Fibroblast of mammary gland (primary cell): ENCODE measurements around the gene FOXP4.
"Not testable (repeated sequence)": the region's sequence is repeated elsewhere in the genome, so short reads cannot be mapped to it uniquely, and the experiment has no call there.

Source experiments
- DNase-seq: peaks from one replicate; pipeline ENCODE4 v3.0.0-alpha.2; 2010; ENCODE audit warnings: low read depth
- H3K4me3 ChIP-seq: 2 replicates; pipeline ENCODE4 v1.5.1; 2011; ENCODE audit warnings: low read depth, mild to moderate bottlenecking, low read length, moderate library complexity; ENCODE audit not compliant: control insufficient read depth
- TF ChIP-seq, protein P1 (sequence below): conservative IDR thresholded peaks from 2 replicates; pipeline ENCODE4 v1.5.1; 2011; ENCODE audit warnings: low read depth, low read length, inconsistent platforms; ENCODE audit not compliant: control insufficient read depth, insufficient read depth

FOXP4 gene

DNA sequence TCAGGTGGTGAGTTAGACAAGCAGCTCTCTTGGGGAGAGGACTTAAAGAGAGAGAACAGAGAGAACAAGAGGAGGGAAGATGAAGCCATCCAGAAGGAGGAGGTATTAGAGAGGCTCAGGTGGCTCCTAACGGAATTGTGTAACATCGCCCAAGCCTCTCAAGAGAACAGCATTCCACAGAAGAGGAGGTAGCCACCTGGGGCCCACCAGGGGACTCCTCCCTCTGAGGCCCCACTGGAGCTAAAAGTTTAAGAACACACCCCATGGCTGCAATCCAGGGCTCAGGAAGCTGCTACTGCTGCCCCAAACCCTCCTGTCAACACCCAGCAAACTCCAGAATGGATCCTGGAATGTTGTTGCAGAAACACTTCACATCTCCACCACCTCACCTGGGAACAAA is 68.5 kb downstream of the FOXP4 start:
- TF ChIP-seq, protein P1, sequence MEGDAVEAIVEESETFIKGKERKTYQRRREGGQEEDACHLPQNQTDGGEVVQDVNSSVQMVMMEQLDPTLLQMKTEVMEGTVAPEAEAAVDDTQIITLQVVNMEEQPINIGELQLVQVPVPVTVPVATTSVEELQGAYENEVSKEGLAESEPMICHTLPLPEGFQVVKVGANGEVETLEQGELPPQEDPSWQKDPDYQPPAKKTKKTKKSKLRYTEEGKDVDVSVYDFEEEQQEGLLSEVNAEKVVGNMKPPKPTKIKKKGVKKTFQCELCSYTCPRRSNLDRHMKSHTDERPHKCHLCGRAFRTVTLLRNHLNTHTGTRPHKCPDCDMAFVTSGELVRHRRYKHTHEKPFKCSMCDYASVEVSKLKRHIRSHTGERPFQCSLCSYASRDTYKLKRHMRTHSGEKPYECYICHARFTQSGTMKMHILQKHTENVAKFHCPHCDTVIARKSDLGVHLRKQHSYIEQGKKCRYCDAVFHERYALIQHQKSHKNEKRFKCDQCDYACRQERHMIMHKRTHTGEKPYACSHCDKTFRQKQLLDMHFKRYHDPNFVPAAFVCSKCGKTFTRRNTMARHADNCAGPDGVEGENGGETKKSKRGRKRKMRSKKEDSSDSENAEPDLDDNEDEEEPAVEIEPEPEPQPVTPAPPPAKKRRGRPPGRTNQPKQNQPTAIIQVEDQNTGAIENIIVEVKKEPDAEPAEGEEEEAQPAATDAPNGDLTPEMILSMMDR: no peak
- no peak for DNase-seq
- no peak overlapping the region for H3K4me3 ChIP-seq

DNA sequence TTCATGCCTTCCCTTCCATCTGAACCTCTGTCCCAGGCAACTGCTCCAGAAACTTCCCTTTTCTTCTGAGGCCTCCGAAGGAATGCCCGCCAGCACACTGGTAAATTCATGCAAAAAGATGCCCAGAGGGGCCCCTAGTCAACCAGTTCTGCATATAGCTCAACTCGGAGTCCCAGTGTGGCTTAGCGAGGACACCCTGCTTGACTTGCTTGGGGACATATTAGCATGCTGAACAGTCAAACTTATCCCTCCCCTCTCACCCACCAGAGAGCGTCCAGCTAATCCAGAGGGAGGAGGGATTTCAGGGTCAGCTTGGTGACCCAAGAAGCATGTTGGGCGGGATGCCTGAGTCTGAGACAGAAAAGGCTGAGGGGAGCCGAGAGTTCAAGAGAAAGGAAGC is 69.1 kb downstream of the FOXP4 start:
- no peak overlapping the region for H3K4me3 ChIP-seq
- DNase-seq: no peak
- TF ChIP-seq, protein P1: no peak

DNA sequence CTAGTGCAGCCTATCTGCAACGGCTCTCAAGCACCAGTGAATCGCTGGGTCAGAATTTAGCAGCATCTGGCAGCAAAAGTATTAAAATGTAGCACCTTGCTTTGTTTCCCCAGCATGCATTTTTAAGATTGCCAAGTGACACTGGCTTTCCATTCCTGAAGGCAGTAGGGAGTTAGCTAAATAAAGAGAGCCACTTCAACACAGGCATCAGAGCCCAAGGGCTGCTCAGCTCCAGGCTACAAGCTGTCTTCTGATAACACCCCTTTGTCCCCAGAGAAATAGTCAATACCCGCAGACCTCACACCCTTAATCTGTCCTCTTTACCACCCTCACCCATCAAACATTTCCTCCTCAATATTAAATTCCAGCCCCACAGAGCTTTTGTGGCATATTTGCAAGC is 72.4 kb downstream of the FOXP4 start:
- DNase-seq: no peak
- H3K4me3 ChIP-seq: no peak overlapping the region
- TF ChIP-seq, protein P1: no peak

DNA sequence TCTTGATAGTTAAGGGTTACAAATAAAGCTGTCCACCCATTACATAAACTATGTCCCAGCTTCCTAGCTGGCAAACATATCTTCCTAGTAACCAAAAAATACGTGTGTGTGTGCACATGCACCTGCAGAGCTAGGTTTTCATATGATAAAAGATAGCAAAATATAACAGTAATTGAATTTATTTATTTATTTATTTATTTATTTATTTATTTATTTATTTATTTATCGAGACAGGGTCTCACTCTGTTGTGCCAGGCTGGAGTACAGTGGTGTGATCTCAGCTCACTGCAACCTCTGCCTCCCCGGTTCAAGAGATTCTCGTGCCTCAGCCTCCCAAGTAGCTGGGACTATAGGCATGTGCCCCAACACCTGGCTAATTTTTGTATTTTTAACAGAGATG is 73.0 kb downstream of the FOXP4 start:
- not testable (repeated sequence) for DNase-seq, H3K4me3 ChIP-seq

DNA sequence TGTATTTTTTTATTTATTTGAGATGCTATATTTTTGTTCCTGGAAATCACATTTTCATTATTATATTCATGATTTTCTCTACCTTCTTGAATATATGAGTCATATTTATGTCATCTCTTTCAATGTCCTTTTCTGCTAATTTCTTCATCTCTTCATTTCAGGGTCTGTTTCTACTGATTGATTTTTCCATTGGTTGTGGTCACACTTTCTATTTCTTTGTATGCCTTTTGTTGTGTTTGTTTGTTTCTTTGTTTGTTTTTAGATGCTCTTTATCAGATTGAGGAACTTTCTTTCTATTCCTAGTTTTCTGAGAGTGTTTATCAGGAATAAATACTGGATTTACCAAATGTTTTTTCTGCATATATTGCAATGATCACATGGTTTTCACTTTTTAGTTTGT is 75.2 kb downstream of the FOXP4 start:
- TF ChIP-seq, protein P1: no peak
- no peak for DNase-seq
- H3K4me3 ChIP-seq: no peak overlapping the region

DNA sequence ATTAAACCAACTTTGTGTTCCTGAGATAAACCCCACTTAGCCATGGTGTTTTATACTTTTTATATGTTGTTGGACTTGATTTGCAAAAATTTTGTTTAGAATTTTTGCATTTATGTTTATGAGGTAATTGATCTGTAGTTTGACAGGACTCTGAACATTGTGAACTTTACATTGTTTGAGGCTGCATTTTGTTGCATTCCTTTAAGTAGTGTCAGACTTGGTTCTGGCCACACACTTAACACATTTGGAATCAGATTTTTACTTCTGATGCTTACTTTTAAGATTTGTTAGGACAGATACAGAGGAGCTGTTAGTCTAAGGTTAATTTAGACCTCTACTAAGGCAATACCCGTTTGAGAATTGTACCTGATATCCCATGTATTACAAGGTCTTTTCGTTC is 75.6 kb downstream of the FOXP4 start:
- TF ChIP-seq, protein P1: no peak
- DNase-seq: no peak

DNA sequence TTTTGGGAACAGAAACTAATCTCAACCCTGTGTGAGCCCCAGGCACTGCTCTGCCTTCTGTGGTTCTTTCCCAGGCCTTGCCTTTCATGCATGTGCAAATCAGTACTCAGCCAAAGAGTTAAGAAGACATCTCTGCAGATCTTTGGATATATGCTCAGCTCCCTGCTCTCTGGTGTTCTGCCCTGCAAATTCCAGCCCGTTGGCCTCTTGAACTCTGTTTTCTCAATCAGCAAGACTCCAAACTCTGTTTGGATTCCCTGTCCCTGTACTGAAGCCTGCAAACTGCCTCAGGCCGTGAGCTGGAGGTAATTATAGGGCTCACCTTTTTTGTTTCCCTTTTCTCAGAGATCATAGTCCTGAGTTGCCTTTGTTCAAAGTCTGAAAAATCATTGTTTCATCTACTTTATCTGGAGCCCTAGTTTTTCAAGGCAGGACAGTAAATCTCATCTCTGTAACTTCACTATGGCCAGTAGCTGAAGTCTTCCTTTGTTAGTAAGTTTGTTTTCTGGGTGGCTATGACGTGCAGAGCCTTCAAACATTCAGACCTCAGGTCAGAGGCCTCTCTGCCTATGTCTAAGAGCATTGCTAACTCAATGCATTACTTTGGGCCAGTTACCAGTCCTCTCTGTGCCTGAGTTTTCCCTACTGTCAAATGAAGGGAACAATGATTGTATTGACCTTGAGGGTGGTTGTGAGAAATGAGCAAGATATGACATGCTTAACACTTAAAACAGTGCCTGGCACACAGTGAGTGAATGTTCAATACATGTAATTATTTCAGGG is 76.2 kb downstream of the FOXP4 start:
- H3K4me3 ChIP-seq: no peak overlapping the region
- no peak for DNase-seq
- TF ChIP-seq, protein P1: no peak

More for the DNA sequence above, 75.6 kb downstream of the FOXP4 start:
- H3K4me3 ChIP-seq: no peak overlapping the region
